NCI-H460 (cell line): ENCODE results near the gene NFIB. TPM values are rescaled to one million over a fixed set of nuclear protein-coding genes. Genes with fewer than 3 reads are reported as not detected.

Source experiments
- DNase-seq: peaks from one replicate; pipeline ENCODE4 v3.0.0-alpha.2; 2016; ENCODE audit warnings: low read depth; ENCODE audit errors: extremely low read depth
- total RNA-seq: library from RNA; depleted of rRNA; stranded (reverse); fragments of >200 nt; shearing (Covaris generic); gene quantifications from 2 replicates; pipeline ENCODE4 v1.2.3, GENCODE V29; 2014

The NFIB gene
- total RNA-seq, 1 experiment from 2014 or later, result 20.8 TPM

GRCh38 chr9:14249527-14249926, 64.4 kb downstream of the NFIB start:
- DNase-seq, result no peak

GRCh38 chr9:14248149-14248548, 65.8 kb downstream of the NFIB start:
- no peak for DNase-seq

DNA sequence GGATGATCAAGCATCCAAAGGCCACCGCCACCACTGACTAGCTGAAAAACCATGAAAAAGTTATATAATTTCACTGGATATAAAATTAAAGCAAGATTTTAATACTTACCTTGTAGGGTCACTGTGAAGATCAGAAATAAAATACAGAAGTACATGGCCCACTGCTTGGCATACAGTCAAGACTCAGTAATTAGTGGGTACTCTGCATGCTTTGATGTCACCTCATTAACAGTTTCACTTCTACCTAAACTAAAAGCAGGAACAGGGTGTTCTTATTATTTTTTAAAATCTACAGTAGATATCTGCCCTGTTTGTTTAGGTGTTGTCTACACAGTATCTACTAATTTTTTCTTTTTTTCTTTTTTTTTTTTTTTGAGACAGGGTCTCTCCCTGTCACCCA, 66.4 kb downstream of the NFIB start:
- no peak for DNase-seq

DNA sequence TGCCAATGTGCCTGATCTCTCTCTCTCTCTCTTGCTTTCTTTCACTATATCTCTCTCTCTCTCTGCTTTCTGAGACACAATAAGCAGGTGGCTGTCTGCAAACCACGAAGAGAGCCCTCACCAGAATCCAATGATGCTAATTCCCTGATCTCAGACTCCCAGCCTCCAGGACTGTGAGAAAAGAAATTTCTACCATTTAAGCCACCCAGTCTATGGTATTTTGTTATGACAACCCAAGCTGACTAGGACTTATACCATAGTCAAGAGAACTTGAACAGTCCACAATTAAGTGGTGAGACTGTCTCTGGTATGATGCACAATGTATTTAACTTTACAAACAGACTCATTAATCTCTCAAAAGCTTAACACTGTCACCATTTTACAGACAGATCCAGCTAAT, 67.0 kb downstream of the NFIB start:
- DNase-seq, result no peak

GRCh38 chr9:14245901-14246525, 67.9 kb downstream of the NFIB start:
- DNase-seq, result no peak

- DNase-seq, result no peak
Measured at GRCh38 chr9:14243514-14244042, 70.4 kb downstream of the NFIB start.

GRCh38 chr9:14242150-14242805, 71.7 kb downstream of the NFIB start:
- no peak for DNase-seq

DNA sequence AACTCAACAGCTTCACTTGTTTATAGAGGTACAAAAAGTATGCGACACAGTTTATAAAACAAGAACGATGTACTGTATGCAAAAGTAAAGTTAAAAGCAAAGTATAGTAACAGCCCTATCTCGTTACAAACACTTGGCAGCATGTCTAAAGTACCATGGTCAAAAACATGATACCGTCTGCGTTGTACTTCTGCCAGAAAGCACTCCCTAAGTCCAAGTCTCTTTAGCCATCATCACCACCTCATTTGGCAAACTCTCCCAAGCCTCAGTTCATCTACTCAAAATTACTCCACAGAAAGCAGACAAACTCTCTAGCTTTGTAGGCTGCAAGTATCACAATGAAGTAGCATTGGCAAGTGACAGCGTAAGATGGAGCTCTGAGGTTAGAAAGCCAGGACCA, 73.4 kb downstream of the NFIB start:
- DNase-seq, result no peak

DNA sequence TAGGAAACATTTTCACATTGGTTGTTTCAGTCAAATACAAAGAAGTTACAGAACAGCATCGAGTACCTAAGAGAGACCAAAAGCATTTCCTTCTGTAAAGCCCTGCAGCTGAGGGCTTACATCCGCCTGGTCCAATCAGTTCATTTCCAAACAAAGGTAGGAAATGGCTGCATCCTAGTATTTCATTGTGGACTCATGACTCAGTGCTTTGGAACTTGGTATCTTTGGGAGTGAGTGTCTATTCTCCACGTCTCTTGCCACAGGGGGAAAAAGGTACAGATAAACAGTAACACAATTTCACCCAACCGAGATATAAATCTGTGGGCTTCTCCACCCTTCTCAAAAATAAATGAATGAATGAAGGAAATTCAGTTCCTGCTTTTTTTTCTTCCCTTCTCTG, 75.4 kb downstream of the NFIB start:
- peak; percentile 20 for DNase-seq

- no peak for DNase-seq
Measured at GRCh38 chr9:14238079-14238478, 75.9 kb downstream of the NFIB start.

DNA sequence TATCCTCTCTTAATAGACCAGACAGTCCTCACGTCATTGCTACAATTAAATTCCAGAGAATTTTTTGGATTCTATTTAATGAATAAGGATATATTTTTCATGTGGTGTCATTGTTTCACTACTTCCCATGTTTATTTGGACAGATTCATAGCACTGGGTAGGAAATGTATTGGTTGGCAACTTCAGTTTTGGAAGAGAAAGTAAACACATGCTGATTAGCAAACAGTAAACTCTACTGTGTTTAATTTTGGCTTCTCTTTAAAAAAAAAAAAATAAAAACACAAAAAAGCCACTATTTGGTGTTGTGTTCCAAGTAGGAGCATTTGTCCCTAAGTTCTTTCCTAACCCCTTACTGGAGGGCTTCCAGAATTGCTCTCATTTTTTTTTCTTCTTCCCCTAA, 77.3 kb downstream of the NFIB start:
- no peak for DNase-seq

DNA sequence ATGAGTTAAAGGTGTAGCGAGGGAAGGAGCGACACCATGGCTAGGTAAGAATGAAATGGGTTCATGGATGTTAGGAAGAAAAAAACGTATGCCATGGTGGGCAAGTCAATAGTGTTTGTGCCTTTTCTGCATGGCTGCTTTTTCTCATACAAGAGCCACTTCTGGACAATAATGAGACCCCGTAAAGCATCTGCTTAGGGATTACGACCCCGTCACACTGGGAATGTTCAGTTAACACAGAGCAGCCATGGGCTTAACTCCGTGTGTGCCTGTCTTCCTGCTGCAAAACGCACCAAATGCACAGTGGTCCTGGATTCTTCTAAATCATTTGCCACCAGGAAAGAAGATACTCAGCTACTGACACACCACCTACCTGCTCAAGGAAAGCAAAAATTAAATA, 81.8 kb downstream of the NFIB start:
- DNase-seq, result no peak

DNA sequence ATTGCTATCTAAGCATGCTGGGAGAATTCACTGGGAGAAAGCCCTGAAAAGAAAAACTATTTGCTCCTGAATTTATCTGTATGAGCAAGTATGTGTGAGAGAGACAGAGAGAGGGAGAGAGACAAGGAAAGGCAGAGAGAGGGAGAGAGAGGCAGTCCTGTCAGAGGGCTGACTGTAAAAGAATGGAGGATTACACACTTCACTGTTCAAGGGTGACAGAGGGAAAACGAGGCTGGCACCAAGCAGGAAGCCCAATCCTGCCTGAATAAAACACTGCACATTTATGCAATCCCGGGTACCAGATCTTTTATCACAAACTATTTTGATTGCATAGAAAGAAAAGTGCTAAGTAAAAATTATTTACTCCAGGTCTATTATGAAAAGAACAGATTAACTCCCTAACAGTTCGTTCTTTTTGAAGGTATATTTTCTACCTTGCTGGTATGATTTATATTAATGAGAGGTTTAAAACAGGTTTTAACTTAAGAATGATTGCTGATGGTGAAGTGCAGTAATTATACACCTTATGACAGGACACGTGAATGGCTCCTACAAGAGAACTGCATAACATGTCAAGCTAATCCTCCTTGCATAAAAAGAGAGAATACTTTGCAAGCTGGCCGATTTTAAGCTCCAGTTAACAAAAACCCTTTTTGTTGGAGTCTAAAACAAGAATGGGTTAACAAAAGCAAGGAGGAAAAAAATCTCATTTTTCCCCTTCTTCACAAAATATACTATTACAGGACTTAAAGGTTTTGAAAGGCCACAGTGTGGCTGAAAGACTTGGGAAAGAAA, 82.5 kb downstream of the NFIB start:
- no peak for DNase-seq

DNA sequence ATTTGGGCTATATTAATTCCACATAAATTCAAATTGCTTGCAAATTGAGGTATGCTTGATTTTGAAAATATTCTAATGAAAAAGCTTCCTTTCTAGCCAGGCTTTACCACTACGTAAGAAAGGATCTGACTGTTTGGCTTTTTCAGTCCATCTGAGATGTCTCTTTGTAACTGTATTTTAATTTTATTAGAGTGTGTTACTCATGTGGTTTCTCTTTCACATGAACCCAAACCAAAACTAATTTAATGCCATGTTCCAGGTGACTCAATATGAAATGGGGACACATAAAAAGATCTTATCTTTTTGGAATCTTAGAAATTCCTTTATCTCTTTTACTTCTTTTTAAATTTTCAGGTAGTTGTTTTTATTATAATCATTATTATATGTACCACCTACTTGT, 85.3 kb downstream of the NFIB start:
- DNase-seq, result no peak

DNA sequence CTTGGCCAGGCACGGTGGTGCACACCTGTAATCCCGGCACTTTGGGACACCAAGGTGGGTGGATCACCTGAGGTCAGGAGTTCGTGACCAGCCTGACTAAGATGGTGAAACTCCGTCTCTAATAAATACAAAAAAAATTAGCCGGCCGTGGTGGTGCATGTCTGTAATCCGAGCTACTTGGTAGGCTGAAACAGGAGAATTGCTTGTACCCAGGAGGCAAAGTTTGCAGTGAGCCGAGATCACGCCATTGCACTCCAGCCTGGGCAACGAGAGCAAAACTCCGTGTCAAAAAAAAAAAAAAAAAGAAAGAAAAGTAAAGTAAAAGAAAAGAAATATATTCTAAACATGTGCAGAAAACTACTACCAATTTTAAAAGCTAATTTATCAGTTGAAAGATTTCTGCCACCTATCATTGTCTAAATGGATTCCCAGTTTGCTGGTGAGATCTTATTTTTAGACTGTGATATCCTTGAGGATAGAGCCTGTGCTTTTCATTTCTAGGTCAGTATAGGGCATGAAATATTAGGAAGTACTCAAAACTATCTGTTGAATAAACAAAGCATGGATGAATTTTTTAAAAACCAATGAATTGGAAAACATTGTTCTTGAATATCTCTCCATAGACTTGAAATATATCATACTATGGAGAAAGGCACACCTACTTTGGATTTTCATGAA, 86.9 kb downstream of the NFIB start:
- no peak for DNase-seq

DNA sequence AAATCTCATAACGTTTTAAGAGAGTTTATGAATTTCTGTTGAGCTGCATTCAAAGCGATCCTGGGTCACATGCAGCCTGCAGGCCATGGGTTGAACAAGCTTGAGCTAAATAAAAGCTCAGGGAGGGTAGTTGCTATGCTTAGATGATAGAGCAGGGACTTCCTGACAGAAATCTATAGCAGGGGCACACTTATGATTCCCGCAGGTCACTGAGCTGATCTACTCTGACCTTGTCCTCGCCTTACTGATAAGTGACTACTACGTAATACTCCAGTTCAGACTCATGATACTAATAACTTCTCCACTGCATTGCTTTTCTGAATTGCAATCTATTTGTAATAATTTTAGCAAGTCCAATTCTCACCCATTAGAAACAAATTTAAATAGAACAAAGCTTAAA, 90.9 kb downstream of the NFIB start:
- DNase-seq, result no peak

- no peak for DNase-seq
Measured at GRCh38 chr9:14222149-14222835, 91.6 kb downstream of the NFIB start.

- DNase-seq, result peak; percentile 65
Measured at GRCh38 chr9:14221558-14221957, 92.4 kb downstream of the NFIB start.

- no peak for DNase-seq
Measured at GRCh38 chr9:14221119-14221518, 92.8 kb downstream of the NFIB start.

DNA sequence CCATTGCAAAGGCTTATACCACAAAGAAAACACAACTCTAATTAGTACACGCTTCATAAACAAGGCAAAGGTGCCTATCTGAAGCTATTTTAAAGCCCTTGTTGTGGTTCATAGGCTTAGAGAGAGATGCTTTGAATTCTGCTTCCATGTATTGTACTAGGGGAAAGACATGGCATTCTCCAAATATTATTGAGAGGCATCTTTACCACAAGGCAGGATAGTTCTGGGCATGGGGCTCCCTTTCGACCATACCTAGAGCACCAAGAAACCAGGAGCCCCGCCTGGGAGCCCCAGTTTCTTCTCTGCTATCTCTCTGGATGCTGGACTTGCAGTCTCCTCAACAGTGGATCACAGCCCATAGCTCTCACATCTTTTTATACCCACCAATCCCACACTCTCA, 93.7 kb downstream of the NFIB start:
- DNase-seq, result no peak

- DNase-seq, result no peak
Measured at GRCh38 chr9:14219850-14220249, 94.1 kb downstream of the NFIB start.
